ENCODE measurements around the gene CCDC40.

CCDC40 gene

DNA sequence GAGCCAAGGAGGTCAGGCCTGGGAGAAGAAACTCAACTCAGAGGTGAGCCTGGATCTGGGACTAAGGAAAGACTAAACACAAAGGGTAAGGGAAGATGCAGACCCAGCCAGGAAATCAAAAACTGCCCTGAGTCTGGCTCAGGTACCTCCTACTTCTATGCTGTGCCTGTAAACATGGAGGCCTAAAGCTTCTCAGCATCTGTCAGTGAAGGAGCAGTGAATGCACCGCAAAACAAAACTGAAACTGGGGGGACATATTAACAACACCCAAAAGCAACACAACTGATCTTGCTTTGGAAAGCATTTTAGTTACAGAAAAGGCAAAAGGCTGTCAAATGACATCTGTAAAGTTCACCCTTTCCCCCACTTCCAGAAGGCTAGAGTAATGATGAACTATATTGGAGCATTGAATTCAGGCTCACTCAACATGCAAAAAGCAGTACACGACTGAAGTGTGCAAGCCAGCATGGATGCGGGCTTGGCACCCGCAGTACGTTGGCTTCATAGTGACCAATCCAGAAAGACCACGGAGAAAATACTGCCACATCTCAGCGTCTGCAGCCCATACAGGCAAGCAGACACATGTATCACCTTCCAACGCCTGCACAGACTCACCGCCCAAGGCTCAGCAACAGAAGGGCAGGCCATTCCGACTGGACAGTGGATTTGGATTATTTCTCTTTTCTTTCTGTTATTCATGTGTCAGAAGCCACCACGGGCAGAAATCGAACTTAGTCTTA, 4.6 kb upstream of the CCDC40 start:
- DNase-seq (ENCODE audit: extremely low read depth, low read depth) = no peak
- TF ChIP-seq, protein P1, sequence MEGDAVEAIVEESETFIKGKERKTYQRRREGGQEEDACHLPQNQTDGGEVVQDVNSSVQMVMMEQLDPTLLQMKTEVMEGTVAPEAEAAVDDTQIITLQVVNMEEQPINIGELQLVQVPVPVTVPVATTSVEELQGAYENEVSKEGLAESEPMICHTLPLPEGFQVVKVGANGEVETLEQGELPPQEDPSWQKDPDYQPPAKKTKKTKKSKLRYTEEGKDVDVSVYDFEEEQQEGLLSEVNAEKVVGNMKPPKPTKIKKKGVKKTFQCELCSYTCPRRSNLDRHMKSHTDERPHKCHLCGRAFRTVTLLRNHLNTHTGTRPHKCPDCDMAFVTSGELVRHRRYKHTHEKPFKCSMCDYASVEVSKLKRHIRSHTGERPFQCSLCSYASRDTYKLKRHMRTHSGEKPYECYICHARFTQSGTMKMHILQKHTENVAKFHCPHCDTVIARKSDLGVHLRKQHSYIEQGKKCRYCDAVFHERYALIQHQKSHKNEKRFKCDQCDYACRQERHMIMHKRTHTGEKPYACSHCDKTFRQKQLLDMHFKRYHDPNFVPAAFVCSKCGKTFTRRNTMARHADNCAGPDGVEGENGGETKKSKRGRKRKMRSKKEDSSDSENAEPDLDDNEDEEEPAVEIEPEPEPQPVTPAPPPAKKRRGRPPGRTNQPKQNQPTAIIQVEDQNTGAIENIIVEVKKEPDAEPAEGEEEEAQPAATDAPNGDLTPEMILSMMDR (IDR thresholded peaks at IDR 0.05; ENCODE audit: low read depth, low read length) = no peak

- no peak for DNase-seq (ENCODE audit: extremely low read depth, low read depth)
- TF ChIP-seq, protein P1 (IDR thresholded peaks at IDR 0.05; ENCODE audit: low read depth, low read length) = no peak
These were observed 3.7 kb upstream of the CCDC40 start for GRCh38 chr17:80032614-80033171.

GRCh38 chr17:80033840-80034239, 2.6 kb upstream of the CCDC40 start:
- TF ChIP-seq, protein P1 (IDR thresholded peaks at IDR 0.05; ENCODE audit: low read depth, low read length) = no peak
- no peak for DNase-seq (ENCODE audit: extremely low read depth, low read depth)

DNA sequence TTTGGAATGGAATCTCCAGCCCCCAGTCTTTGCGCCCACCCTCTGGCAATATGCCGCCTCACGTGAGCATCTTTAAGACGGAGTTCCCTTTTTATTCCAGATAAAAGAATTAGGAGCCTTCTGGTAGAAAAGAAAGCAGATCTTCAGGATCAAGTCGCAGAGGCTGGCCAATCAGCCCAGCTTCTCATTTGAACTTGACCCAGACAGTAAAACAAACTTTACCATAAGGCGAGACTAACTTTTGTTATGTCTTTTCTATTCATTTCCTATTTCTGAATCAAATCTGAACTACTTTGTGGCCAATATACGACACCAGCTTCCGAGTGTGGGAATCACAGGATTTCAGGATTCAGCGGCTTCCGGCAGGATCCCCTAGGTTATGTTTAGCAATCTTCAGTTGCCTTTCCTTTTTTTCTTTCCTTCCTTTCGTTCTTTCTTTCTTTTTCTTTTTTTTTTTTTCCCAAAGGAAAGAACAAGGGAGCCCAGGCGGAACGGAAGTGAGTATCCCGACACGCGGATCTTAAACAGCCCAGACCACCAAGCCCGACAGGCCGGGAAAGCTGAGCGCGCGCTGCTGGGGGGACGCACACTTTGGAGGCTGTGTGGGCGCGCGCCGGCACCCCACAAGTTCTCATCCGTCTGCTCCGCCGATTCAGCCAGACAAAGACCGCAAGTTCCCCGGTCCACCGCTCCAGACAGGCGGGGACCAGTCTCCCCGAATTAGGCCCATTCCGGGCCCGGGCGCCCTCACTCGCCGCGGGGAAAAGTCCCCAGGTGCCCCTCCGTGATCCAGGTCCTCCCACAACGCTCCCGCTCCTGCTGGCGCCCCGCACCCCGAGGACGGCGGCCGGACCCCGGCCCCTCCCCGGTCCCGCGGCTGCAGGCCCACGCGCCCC, 1.4 kb upstream of the CCDC40 start:
- DNase-seq (ENCODE audit: extremely low read depth, low read depth) = no peak
- TF ChIP-seq, protein P1 (IDR thresholded peaks at IDR 0.05; ENCODE audit: low read depth, low read length) = no peak

DNA sequence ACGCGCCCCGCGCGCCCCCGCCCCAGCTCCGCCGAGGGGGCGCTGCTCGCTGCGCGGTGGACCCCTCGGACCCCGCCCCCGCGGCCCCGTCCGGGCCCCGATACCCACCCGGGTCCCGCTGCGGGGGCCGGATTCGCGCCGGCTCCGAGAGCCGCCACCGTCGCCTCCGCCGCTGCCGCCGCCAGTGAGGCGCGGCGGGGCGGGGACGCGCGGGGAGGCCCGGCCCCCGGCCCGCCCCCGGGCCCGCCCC, 830 bp upstream of the CCDC40 start, which contains the start of gene TBC1D16:
TBC1D16 (minus strand) TSS at position 186 of the 250 bp plus-strand sequence. CDS start 22,325 bp downstream, outside the sequence.
- DNase-seq (ENCODE audit: extremely low read depth, low read depth) = no peak
- TF ChIP-seq, protein P1 (IDR thresholded peaks at IDR 0.05; ENCODE audit: low read depth, low read length) = no peak

- DNase-seq (ENCODE audit: extremely low read depth, low read depth) = no peak
- TF ChIP-seq, protein P1 (IDR thresholded peaks at IDR 0.05; ENCODE audit: low read depth, low read length) = no peak
These were observed 454 bp downstream of the CCDC40 start for GRCh38 chr17:80036715-80037477.
